ENCODE measurements around the gene EGLN1. TPM values are rescaled to one million over a fixed set of nuclear protein-coding genes. Genes with fewer than 3 reads are reported as not detected.

Gene EGLN1
- total and polyA plus RNA-seq, 2 experiments from 2014 or later: 1.9 to 6.0 TPM

DNA sequence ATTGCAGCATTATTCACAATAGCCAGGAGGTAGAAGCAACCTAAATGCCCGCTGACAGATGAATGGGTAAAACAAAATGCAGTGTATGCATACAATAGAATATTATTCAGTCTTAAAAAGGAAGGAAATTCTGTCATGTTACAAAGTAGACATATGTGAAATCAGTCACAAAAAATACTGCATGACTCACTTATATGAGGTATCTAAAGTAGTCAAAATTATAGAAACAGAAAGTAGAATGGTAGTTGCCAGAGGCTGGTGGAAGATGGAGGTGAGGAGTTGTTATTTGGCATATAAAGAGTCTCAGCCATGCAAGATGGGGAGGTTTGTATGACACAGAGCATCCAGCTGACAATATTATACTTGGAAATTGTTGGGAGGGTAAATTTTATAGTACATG, 43.0 kb upstream of the EGLN1 start:
- peaks cover 1% of the 10 kb centered on the region for H3K27me3 Mint-ChIP-seq (ENCODE audit: insufficient read depth, low read depth, poor library complexity)
- TF ChIP-seq, protein P1, sequence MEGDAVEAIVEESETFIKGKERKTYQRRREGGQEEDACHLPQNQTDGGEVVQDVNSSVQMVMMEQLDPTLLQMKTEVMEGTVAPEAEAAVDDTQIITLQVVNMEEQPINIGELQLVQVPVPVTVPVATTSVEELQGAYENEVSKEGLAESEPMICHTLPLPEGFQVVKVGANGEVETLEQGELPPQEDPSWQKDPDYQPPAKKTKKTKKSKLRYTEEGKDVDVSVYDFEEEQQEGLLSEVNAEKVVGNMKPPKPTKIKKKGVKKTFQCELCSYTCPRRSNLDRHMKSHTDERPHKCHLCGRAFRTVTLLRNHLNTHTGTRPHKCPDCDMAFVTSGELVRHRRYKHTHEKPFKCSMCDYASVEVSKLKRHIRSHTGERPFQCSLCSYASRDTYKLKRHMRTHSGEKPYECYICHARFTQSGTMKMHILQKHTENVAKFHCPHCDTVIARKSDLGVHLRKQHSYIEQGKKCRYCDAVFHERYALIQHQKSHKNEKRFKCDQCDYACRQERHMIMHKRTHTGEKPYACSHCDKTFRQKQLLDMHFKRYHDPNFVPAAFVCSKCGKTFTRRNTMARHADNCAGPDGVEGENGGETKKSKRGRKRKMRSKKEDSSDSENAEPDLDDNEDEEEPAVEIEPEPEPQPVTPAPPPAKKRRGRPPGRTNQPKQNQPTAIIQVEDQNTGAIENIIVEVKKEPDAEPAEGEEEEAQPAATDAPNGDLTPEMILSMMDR (conservative IDR thresholded peaks at IDR 0.05; ENCODE audit: low read depth in 2 of 2): no peak
- TF ChIP-seq, protein P2, sequence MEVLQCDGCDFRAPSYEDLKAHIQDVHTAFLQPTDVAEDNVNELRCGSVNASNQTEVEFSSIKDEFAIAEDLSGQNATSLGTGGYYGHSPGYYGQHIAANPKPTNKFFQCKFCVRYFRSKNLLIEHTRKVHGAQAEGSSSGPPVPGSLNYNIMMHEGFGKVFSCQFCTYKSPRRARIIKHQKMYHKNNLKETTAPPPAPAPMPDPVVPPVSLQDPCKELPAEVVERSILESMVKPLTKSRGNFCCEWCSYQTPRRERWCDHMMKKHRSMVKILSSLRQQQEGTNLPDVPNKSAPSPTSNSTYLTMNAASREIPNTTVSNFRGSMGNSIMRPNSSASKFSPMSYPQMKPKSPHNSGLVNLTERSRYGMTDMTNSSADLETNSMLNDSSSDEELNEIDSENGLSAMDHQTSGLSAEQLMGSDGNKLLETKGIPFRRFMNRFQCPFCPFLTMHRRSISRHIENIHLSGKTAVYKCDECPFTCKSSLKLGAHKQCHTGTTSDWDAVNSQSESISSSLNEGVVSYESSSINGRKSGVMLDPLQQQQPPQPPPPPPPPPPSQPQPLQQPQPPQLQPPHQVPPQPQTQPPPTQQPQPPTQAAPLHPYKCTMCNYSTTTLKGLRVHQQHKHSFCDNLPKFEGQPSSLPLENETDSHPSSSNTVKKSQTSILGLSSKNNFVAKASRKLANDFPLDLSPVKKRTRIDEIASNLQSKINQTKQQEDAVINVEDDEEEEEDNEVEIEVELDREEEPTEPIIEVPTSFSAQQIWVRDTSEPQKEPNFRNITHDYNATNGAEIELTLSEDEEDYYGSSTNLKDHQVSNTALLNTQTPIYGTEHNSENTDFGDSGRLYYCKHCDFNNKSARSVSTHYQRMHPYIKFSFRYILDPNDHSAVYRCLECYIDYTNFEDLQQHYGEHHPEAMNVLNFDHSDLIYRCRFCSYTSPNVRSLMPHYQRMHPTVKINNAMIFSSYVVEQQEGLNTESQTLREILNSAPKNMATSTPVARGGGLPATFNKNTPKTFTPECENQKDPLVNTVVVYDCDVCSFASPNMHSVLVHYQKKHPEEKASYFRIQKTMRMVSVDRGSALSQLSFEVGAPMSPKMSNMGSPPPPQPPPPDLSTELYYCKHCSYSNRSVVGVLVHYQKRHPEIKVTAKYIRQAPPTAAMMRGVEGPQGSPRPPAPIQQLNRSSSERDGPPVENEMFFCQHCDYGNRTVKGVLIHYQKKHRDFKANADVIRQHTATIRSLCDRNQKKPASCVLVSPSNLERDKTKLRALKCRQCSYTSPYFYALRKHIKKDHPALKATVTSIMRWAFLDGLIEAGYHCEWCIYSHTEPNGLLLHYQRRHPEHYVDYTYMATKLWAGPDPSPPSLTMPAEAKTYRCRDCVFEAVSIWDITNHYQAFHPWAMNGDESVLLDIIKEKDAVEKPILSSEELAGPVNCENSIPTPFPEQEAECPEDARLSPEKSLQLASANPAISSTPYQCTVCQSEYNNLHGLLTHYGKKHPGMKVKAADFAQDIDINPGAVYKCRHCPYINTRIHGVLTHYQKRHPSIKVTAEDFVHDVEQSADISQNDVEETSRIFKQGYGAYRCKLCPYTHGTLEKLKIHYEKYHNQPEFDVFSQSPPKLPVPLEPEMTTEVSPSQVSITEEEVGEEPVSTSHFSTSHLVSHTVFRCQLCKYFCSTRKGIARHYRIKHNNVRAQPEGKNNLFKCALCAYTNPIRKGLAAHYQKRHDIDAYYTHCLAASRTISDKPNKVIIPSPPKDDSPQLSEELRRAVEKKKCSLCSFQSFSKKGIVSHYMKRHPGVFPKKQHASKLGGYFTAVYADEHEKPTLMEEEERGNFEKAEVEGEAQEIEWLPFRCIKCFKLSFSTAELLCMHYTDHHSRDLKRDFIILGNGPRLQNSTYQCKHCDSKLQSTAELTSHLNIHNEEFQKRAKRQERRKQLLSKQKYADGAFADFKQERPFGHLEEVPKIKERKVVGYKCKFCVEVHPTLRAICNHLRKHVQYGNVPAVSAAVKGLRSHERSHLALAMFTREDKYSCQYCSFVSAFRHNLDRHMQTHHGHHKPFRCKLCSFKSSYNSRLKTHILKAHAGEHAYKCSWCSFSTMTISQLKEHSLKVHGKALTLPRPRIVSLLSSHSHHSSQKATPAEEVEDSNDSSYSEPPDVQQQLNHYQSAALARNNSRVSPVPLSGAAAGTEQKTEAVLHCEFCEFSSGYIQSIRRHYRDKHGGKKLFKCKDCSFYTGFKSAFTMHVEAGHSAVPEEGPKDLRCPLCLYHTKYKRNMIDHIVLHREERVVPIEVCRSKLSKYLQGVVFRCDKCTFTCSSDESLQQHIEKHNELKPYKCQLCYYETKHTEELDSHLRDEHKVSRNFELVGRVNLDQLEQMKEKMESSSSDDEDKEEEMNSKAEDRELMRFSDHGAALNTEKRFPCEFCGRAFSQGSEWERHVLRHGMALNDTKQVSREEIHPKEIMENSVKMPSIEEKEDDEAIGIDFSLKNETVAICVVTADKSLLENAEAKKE (CRISPR knock-in tag; IDR thresholded peaks at IDR 0.05): no peak
- TF ChIP-seq ZNF114 (CRISPR knock-in tag; IDR thresholded peaks at IDR 0.05): no peak
- no peak for TF ChIP-seq JUNB (IDR thresholded peaks at IDR 0.05; ENCODE audit: unreplicated experiment)
- no peak for TF ChIP-seq CREB1 (CRISPR knock-in tag; IDR thresholded peaks at IDR 0.05; ENCODE audit: low read depth)
- TF ChIP-seq POLR2AphosphoS5 (IDR thresholded peaks at IDR 0.05; ENCODE audit: low read depth): no peak
- TF ChIP-seq ZNF331 (CRISPR knock-in tag; IDR thresholded peaks at IDR 0.05; ENCODE audit: low read depth): no peak
- TF ChIP-seq STAT1 (IDR thresholded peaks at IDR 0.05; ENCODE audit: unreplicated experiment): no peak
- TF ChIP-seq EZH2 (IDR thresholded peaks at IDR 0.05; ENCODE audit: low read depth, unreplicated experiment): no peak
- TF ChIP-seq NANOG (IDR thresholded peaks at IDR 0.05; ENCODE audit: borderline replicate concordance): no peak
- TF ChIP-seq EZH2phosphoT487 (IDR thresholded peaks at IDR 0.05; ENCODE audit: unreplicated experiment): no peak

More for the DNA sequence above, 43.0 kb upstream of the EGLN1 start:
- Histone ChIP-seq H3K4me2 (no peak overlapping the region), H3K36me3 (ENCODE audit: insufficient read depth) (no peaks in the 10 kb centered on the region), H2AFZ (no peak overlapping the region), H3F3A (replicated peaks; ENCODE audit: low read depth) (no peaks in the 10 kb centered on the region), H4K20me1 (replicated peaks; ENCODE audit: insufficient read depth) (no peaks in the 10 kb centered on the region), H3K79me2 (replicated peaks; ENCODE audit: insufficient read depth) (no peaks in the 10 kb centered on the region), H3K4me3 (no peak overlapping the region), H3K27ac (ENCODE audit: low read depth) (no peak overlapping the region), H3K9me2 (ENCODE audit: insufficient read depth) (peaks cover 9% of the 10 kb centered on the region; the same call in 1 of the 2 replicates), H3K4me1 (ENCODE audit: insufficient read depth) (no peaks in the 10 kb centered on the region), H3K27me3 (ENCODE audit: insufficient read depth) (no peaks in the 10 kb centered on the region)
- ATAC-seq: no peak
- DNase-seq (ENCODE audit: low spot score): no peak
- Mint-ChIP-seq H3K27ac (no peak overlapping the region), H3K36me3 (ENCODE audit: low read depth) (peaks cover 7% of the 10 kb centered on the region; the same call in 1 of the 3 replicates), H3K9me3 (peaks cover 23% of the 10 kb centered on the region; the same call in 2 of the 3 replicates), H3K4me1 (no peaks in the 10 kb centered on the region; the same call in 2 of the 3 replicates), H3K4me3 (no peak overlapping the region)
